AG04450 (cell line): Measurements from ENCODE around the gene C11orf21. TPM values are rescaled to one million over a fixed set of nuclear protein-coding genes. Genes with fewer than 3 reads are reported as not detected.

ENCODE experiments used
- CTCF ChIA-PET: fragments of 300-600, 350-600 bp; formaldehyde crosslinking; extraction: SDS; loops from one replicate; lab custom pipeline; 2022; ENCODE audit warnings: antibody characterized with exemption, inconsistent platforms; lab: Charles Lee
- POLR2A ChIA-PET: fragments of 350-600 bp; formaldehyde crosslinking; extraction: SDS; loops from one replicate; lab custom pipeline; 2021; ENCODE audit warnings: antibody characterized with exemption, inconsistent platforms; lab: Yijun Ruan, JAX
- DNase-seq: peaks from one replicate; pipeline ENCODE4 v3.0.0-alpha.2; 2011; ENCODE audit warnings: low read depth, low spot score
- H3K27ac ChIP-seq: one replicate; pipeline ENCODE4 v1.5.1; 2012; ENCODE audit warnings: low read depth, low read length, control low read depth
- H3K27me3 ChIP-seq: one replicate; pipeline ENCODE4 v1.6.0; 2012; ENCODE audit warnings: low read length; ENCODE audit not compliant: control insufficient read depth, insufficient read depth
- H3K4me3 ChIP-seq: 2 replicates; pipeline ENCODE4 v1.5.1; 2011; ENCODE audit warnings: mild to moderate bottlenecking, low read depth, low read length, control low read depth
- H3K9me3 ChIP-seq: 2 replicates; pipeline ENCODE4 v1.5.1; 2012; ENCODE audit warnings: low read length; ENCODE audit not compliant: control insufficient read depth, insufficient read depth
- CTCF ChIP-seq: IDR thresholded peaks from 2 replicates; pipeline ENCODE4 v1.5.1; 2011; ENCODE audit warnings: low read depth, low read length, control low read depth, inconsistent platforms
- polyA plus RNA-seq: library from polyadenylated mRNA; depleted of rRNA; stranded (reverse); fragments of >200 nt; gene quantifications from 2 replicates; pipeline ENCODE4 v1.2.3, GENCODE V29; 2011

C11orf21 gene
- polyA plus RNA-seq, 1 experiment = not detected

- H3K4me3 ChIP-seq = no peak overlapping the region
- no peak overlapping the region for H3K27ac ChIP-seq
- TF ChIP-seq CTCF = no peak
- peaks cover 12% of the 10 kb centered on the region for H3K27me3 ChIP-seq
- no peaks in the 10 kb centered on the region for H3K9me3 ChIP-seq
- DNase-seq = no peak
- ChIA-PET CTCF (no interaction called here), POLR2A (no interaction called here)
These were observed 45.3 kb downstream of the C11orf21 start for GRCh38 chr11:2256293-2256913.

GRCh38 chr11:2252018-2252417 lies 49.7 kb downstream of the C11orf21 start:
- POLR2A ChIA-PET = no interaction called here
- DNase-seq = no peak
- no peak overlapping the region for H3K27ac ChIP-seq
- CTCF ChIA-PET = no interaction called here
- peaks cover 15% of the 10 kb centered on the region for H3K27me3 ChIP-seq
- H3K4me3 ChIP-seq = no peak overlapping the region
- no peaks in the 10 kb centered on the region for H3K9me3 ChIP-seq
- TF ChIP-seq CTCF = no peak

- Histone ChIP-seq H3K9me3 (no peaks in the 10 kb centered on the region), H3K27me3 (peaks cover 13% of the 10 kb centered on the region), H3K27ac (no peak overlapping the region), H3K4me3 (no peak overlapping the region)
- ChIA-PET POLR2A (no interaction called here), CTCF (no interaction called here)
- DNase-seq = no peak
- no peak for TF ChIP-seq CTCF
These were observed 50.6 kb downstream of the C11orf21 start for GRCh38 chr11:2251138-2251537.

GRCh38 chr11:2250485-2250884 lies 51.2 kb downstream of the C11orf21 start:
- ChIA-PET CTCF (no interaction called here), POLR2A (no interaction called here)
- Histone ChIP-seq H3K27ac (no peak overlapping the region), H3K27me3 (peaks cover 13% of the 10 kb centered on the region), H3K9me3 (no peaks in the 10 kb centered on the region), H3K4me3 (no peak overlapping the region)
- TF ChIP-seq CTCF = no peak
- DNase-seq = no peak

- DNase-seq = no peak
- H3K9me3 ChIP-seq = no peaks in the 10 kb centered on the region
- ChIA-PET CTCF (no interaction called here), POLR2A (no interaction called here)
- no peak overlapping the region for H3K27ac ChIP-seq
- no peak for TF ChIP-seq CTCF
- H3K27me3 ChIP-seq = peaks cover 15% of the 10 kb centered on the region
- H3K4me3 ChIP-seq = no peak overlapping the region
These were observed 51.7 kb downstream of the C11orf21 start for GRCh38 chr11:2250041-2250440.
